ENCODE measurements around the gene CSF2RB.
A peak's percentile ranks its signal among the peaks of the same experiment; 100 is the strongest.

The CSF2RB gene

GRCh38 chr22:36913427-36914389 is at the start of gene CSF2RB:
Gene CSF2RB (plus strand): TSS chr22:36913628. CDS start chr22:36922208, 8,580 bp downstream.
- Mint-ChIP-seq H3K36me3 (no peaks in the 10 kb centered on the region), H3K4me3 (no peak within 1 kb of the TSS), H3K27ac (no peak within 1 kb of the TSS), H3K4me1 (no peaks in the 10 kb centered on the region), H3K27me3 (peaks cover 10% of the 10 kb centered on the region), H3K9me3 (no peaks in the 10 kb centered on the region)

GRCh38 chr22:36863979-36864378 is 49.4 kb upstream of the CSF2RB start:
- Mint-ChIP-seq H3K9me3 (no peaks in the 10 kb centered on the region), H3K4me3 (no peak overlapping the region), H3K4me1 (no peaks in the 10 kb centered on the region), H3K27ac (no peak overlapping the region), H3K27me3 (no peaks in the 10 kb centered on the region), H3K36me3 (no peaks in the 10 kb centered on the region)

GRCh38 chr22:36864454-36865215 is 48.8 kb upstream of the CSF2RB start:
- H3K36me3 Mint-ChIP-seq = no peaks in the 10 kb centered on the region
- H3K4me1 Mint-ChIP-seq = no peaks in the 10 kb centered on the region
- H3K27me3 Mint-ChIP-seq = no peaks in the 10 kb centered on the region
- no peak overlapping the region for H3K4me3 Mint-ChIP-seq
- H3K9me3 Mint-ChIP-seq = no peaks in the 10 kb centered on the region
- H3K27ac Mint-ChIP-seq = peak overlapping the region; percentile 53

- Mint-ChIP-seq H3K27ac (no peak overlapping the region), H3K36me3 (no peaks in the 10 kb centered on the region), H3K27me3 (peaks cover 1% of the 10 kb centered on the region), H3K9me3 (no peaks in the 10 kb centered on the region), H3K4me3 (no peak overlapping the region), H3K4me1 (no peaks in the 10 kb centered on the region)
Measured at GRCh38 chr22:36865346-36865745, 48.1 kb upstream of the CSF2RB start.

- H3K4me3 Mint-ChIP-seq = no peak overlapping the region
- H3K9me3 Mint-ChIP-seq = no peaks in the 10 kb centered on the region
- H3K36me3 Mint-ChIP-seq = no peaks in the 10 kb centered on the region
- H3K27me3 Mint-ChIP-seq = peaks cover 1% of the 10 kb centered on the region
- H3K27ac Mint-ChIP-seq = no peak overlapping the region
- H3K4me1 Mint-ChIP-seq = no peaks in the 10 kb centered on the region
Measured at GRCh38 chr22:36867695-36868094, 45.7 kb upstream of the CSF2RB start.

GRCh38 chr22:36868546-36869181 is 44.8 kb upstream of the CSF2RB start:
- Mint-ChIP-seq H3K4me1 (peaks cover under 1% of the 10 kb centered on the region), H3K27me3 (peaks cover 1% of the 10 kb centered on the region), H3K4me3 (no peak overlapping the region), H3K27ac (no peak overlapping the region), H3K36me3 (no peaks in the 10 kb centered on the region), H3K9me3 (no peaks in the 10 kb centered on the region)

- peaks cover 4% of the 10 kb centered on the region for H3K4me1 Mint-ChIP-seq
- no peaks in the 10 kb centered on the region for H3K36me3 Mint-ChIP-seq
- no peaks in the 10 kb centered on the region for H3K9me3 Mint-ChIP-seq
- no peak overlapping the region for H3K4me3 Mint-ChIP-seq
- H3K27ac Mint-ChIP-seq = no peak overlapping the region
- peaks cover 1% of the 10 kb centered on the region for H3K27me3 Mint-ChIP-seq
Measured at GRCh38 chr22:36870250-36870649, 43.2 kb upstream of the CSF2RB start.

- no peaks in the 10 kb centered on the region for H3K36me3 Mint-ChIP-seq
- H3K4me1 Mint-ChIP-seq = peaks cover 4% of the 10 kb centered on the region
- peaks cover 1% of the 10 kb centered on the region for H3K27me3 Mint-ChIP-seq
- no peak overlapping the region for H3K27ac Mint-ChIP-seq
- no peak overlapping the region for H3K4me3 Mint-ChIP-seq
- no peaks in the 10 kb centered on the region for H3K9me3 Mint-ChIP-seq
Measured at GRCh38 chr22:36871669-36872081, 41.8 kb upstream of the CSF2RB start.

GRCh38 chr22:36872084-36872483 is 41.3 kb upstream of the CSF2RB start:
- Mint-ChIP-seq H3K9me3 (no peaks in the 10 kb centered on the region), H3K4me1 (peaks cover 4% of the 10 kb centered on the region), H3K36me3 (no peaks in the 10 kb centered on the region), H3K4me3 (no peak overlapping the region), H3K27me3 (peaks cover 1% of the 10 kb centered on the region), H3K27ac (no peak overlapping the region)

GRCh38 chr22:36872866-36873498 is 40.4 kb upstream of the CSF2RB start:
- Mint-ChIP-seq H3K27ac (no peak overlapping the region), H3K9me3 (no peaks in the 10 kb centered on the region), H3K4me1 (peaks cover 4% of the 10 kb centered on the region), H3K27me3 (peaks cover 1% of the 10 kb centered on the region), H3K36me3 (no peaks in the 10 kb centered on the region), H3K4me3 (no peak overlapping the region)

GRCh38 chr22:36873614-36874308 is 39.7 kb upstream of the CSF2RB start:
- H3K4me1 Mint-ChIP-seq = peaks cover 4% of the 10 kb centered on the region
- no peaks in the 10 kb centered on the region for H3K9me3 Mint-ChIP-seq
- H3K36me3 Mint-ChIP-seq = no peaks in the 10 kb centered on the region
- H3K4me3 Mint-ChIP-seq = no peak overlapping the region
- no peak overlapping the region for H3K27ac Mint-ChIP-seq
- peaks cover 1% of the 10 kb centered on the region for H3K27me3 Mint-ChIP-seq

- no peaks in the 10 kb centered on the region for H3K36me3 Mint-ChIP-seq
- no peak overlapping the region for H3K4me3 Mint-ChIP-seq
- peaks cover 1% of the 10 kb centered on the region for H3K27me3 Mint-ChIP-seq
- H3K27ac Mint-ChIP-seq = no peak overlapping the region
- no peaks in the 10 kb centered on the region for H3K9me3 Mint-ChIP-seq
- peaks cover 4% of the 10 kb centered on the region for H3K4me1 Mint-ChIP-seq
Measured at GRCh38 chr22:36874309-36874696, 39.1 kb upstream of the CSF2RB start.

GRCh38 chr22:36874736-36875135 is 38.7 kb upstream of the CSF2RB start:
- Mint-ChIP-seq H3K27ac (no peak overlapping the region), H3K4me1 (peaks cover 4% of the 10 kb centered on the region), H3K4me3 (no peak overlapping the region), H3K27me3 (peaks cover 1% of the 10 kb centered on the region), H3K36me3 (no peaks in the 10 kb centered on the region), H3K9me3 (no peaks in the 10 kb centered on the region)

GRCh38 chr22:36875741-36876140 is 37.7 kb upstream of the CSF2RB start:
- Mint-ChIP-seq H3K4me1 (peaks cover 4% of the 10 kb centered on the region), H3K27ac (no peak overlapping the region), H3K27me3 (no peaks in the 10 kb centered on the region), H3K9me3 (no peaks in the 10 kb centered on the region), H3K4me3 (no peak overlapping the region), H3K36me3 (no peaks in the 10 kb centered on the region)

- Mint-ChIP-seq H3K9me3 (peaks cover 6% of the 10 kb centered on the region), H3K4me3 (no peak overlapping the region), H3K36me3 (peaks cover 3% of the 10 kb centered on the region), H3K27ac (peak overlapping the region; percentile 68), H3K27me3 (no peaks in the 10 kb centered on the region), H3K4me1 (peaks cover 8% of the 10 kb centered on the region)
Measured at GRCh38 chr22:36879775-36880174, 33.7 kb upstream of the CSF2RB start.
